ENCODE measurements around the gene PHLDA2.

Gene PHLDA2

DNA sequence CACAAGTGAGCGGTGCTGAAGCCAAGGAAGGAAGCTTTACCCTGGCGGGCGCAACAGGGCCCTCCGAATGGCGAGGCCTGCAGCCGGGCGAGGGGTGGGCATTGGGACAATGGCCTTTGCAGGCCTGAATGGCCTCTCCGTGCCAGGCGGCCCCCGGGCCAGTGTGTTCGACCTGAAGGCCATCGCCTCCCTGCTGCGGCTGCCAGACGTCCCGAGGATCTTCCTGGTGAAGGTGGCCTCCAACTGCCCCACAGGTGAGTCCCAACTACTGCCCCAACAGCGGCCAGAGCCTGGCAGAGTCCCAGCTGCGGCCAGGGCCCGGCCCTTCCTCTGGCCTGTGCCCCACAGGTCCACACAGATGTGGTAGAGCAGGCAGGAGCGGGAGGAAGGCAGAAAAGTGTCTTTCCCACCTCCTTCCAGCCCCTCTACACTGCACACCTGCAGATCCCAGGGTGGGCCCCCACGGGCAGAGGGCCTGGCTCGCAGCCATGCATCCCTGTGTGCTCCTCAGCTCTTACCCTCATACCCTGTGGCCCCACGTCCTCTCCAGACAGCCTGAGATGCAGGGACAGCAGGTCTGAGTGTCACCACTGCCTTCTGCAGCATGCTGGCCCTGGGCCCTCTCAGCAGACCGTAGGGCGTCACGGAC, 11.3 kb downstream of the PHLDA2 start:
- Histone ChIP-seq H3K79me2 (ENCODE audit: insufficient read depth, low read length) (no peaks in the 10 kb centered on the region), H2AFZ (ENCODE audit: low read depth, low read length) (no peak overlapping the region), H3K4me2 (ENCODE audit: insufficient read depth, low read length) (no peak overlapping the region), H3K36me3 (ENCODE audit: insufficient read depth, low read length) (no peaks in the 10 kb centered on the region), H3K9me3 (ENCODE audit: insufficient read depth, low read length, severe bottlenecking) (no peaks in the 10 kb centered on the region), H3K4me1 (ENCODE audit: insufficient read depth, low read length) (no peaks in the 10 kb centered on the region), H3K4me3 (ENCODE audit: low read depth in 1 of 2, low read length in 2 of 2) (no peak overlapping the region), H4K20me1 (ENCODE audit: insufficient read depth, low read length) (0 out of 2 replicates have a peak, but pooled peaks cover 8% of the 10 kb centered on the region), H3K27me3 (ENCODE audit: insufficient read depth, low read length, poor library complexity) (no peaks in the 10 kb centered on the region), H3K9ac (ENCODE audit: low read depth, low read length) (no peak overlapping the region), H3K27ac (ENCODE audit: low read length) (no peak overlapping the region)
- TF ChIP-seq CTCF (IDR thresholded peaks at IDR 0.05; ENCODE audit: borderline replicate concordance, extremely low read depth, low read length, poor library complexity, severe bottlenecking) (no peak), EZH2 (IDR thresholded peaks at IDR 0.05; ENCODE audit: borderline replicate concordance, low read depth, low read length, severe bottlenecking) (no peak)
- DNase-seq (no peak), ATAC-seq (ENCODE audit: insufficient read depth, low read depth) (no peak)

- Histone ChIP-seq H3K4me3 (ENCODE audit: low read depth in 1 of 2, low read length in 2 of 2) (no peak overlapping the region), H3K27me3 (ENCODE audit: insufficient read depth, low read length, poor library complexity) (no peaks in the 10 kb centered on the region), H3K36me3 (ENCODE audit: insufficient read depth, low read length) (no peaks in the 10 kb centered on the region), H4K20me1 (ENCODE audit: insufficient read depth, low read length) (0 out of 2 replicates have a peak, but pooled peaks cover 8% of the 10 kb centered on the region), H3K9me3 (ENCODE audit: insufficient read depth, low read length, severe bottlenecking) (no peaks in the 10 kb centered on the region), H3K27ac (ENCODE audit: low read length) (no peak overlapping the region), H3K4me1 (ENCODE audit: insufficient read depth, low read length) (no peaks in the 10 kb centered on the region), H3K4me2 (ENCODE audit: insufficient read depth, low read length) (no peak overlapping the region), H3K9ac (ENCODE audit: low read depth, low read length) (no peak overlapping the region), H3K79me2 (ENCODE audit: insufficient read depth, low read length) (no peaks in the 10 kb centered on the region), H2AFZ (ENCODE audit: low read depth, low read length) (no peak overlapping the region)
- no peak for ATAC-seq (ENCODE audit: insufficient read depth, low read depth)
- TF ChIP-seq CTCF (IDR thresholded peaks at IDR 0.05; ENCODE audit: borderline replicate concordance, extremely low read depth, low read length, poor library complexity, severe bottlenecking) (no peak), EZH2 (IDR thresholded peaks at IDR 0.05; ENCODE audit: borderline replicate concordance, low read depth, low read length, severe bottlenecking) (no peak)
- no peak for DNase-seq
Observed at GRCh38 chr11:2916892-2917645, 12.2 kb downstream of the PHLDA2 start.

- H4K20me1 ChIP-seq (ENCODE audit: insufficient read depth, low read length) = peaks cover 8% of the 10 kb centered on the region; the same call in 1 of the 2 replicates
- H3K4me2 ChIP-seq (ENCODE audit: insufficient read depth, low read length) = no peak overlapping the region
- H3K27me3 ChIP-seq (ENCODE audit: insufficient read depth, low read length, poor library complexity) = no peaks in the 10 kb centered on the region
- ATAC-seq (ENCODE audit: insufficient read depth, low read depth) = no peak
- H3K4me3 ChIP-seq (ENCODE audit: low read depth in 1 of 2, low read length in 2 of 2) = no peak overlapping the region
- H3K79me2 ChIP-seq (ENCODE audit: insufficient read depth, low read length) = no peaks in the 10 kb centered on the region
- no peak overlapping the region for H3K9ac ChIP-seq (ENCODE audit: low read depth, low read length)
- H2AFZ ChIP-seq (ENCODE audit: low read depth, low read length) = no peak overlapping the region
- H3K36me3 ChIP-seq (ENCODE audit: insufficient read depth, low read length) = no peaks in the 10 kb centered on the region
- TF ChIP-seq EZH2 (IDR thresholded peaks at IDR 0.05; ENCODE audit: borderline replicate concordance, low read depth, low read length, severe bottlenecking) = no peak
- no peak for TF ChIP-seq CTCF (IDR thresholded peaks at IDR 0.05; ENCODE audit: borderline replicate concordance, extremely low read depth, low read length, poor library complexity, severe bottlenecking)
- no peak overlapping the region for H3K27ac ChIP-seq (ENCODE audit: low read length)
- H3K9me3 ChIP-seq (ENCODE audit: insufficient read depth, low read length, severe bottlenecking) = no peaks in the 10 kb centered on the region
- no peaks in the 10 kb centered on the region for H3K4me1 ChIP-seq (ENCODE audit: insufficient read depth, low read length)
- no peak for DNase-seq
Observed at GRCh38 chr11:2916114-2916891, 12.9 kb downstream of the PHLDA2 start.

Data from DND-41 (cell line).